SH-SY5Y (cell line): ENCODE data around the gene TBCE.

Source experiments
- GATA2 ChIP-seq: IDR thresholded peaks from 2 replicates; pipeline ENCODE4 v1.6.1; 2011; ENCODE audit warnings: mild to moderate bottlenecking, low read depth, low read length
- GATA3 ChIP-seq: IDR thresholded peaks from 2 replicates; pipeline ENCODE4 v1.6.1; 2011; ENCODE audit warnings: low read depth, mild to moderate bottlenecking, low read length, moderate library complexity

- no peak for TF ChIP-seq GATA2
- no peak for TF ChIP-seq GATA3
Observed at GRCh38 chr1:235339746-235340145, 27.5 kb upstream of the TBCE start.
